Renal pelvis (tissue), 4 donors: ENCODE measurements around the gene DGKQ. TPM values are rescaled to one million over a fixed set of nuclear protein-coding genes. Genes with fewer than 3 reads are reported as not detected.
"Not testable (repeated sequence)": the region's sequence is repeated elsewhere in the genome, so short reads cannot be mapped to it uniquely, and the experiment has no call there.

Experiments
- DNase-seq: peaks from one replicate; pipeline ENCODE4 v3.0.0-alpha.2; 2013
- polyA plus RNA-seq, 3 donors: library from polyadenylated mRNA; unstranded; fragments of 120-200 nt; gene quantifications; one replicate each; pipeline ENCODE4 v1.2.1, GENCODE V29; 2013; ENCODE audit not compliant: insufficient read length in 3 of 3

The DGKQ gene
- polyA plus RNA-seq, 3 donors = 9.0 to 10.8 (median 9.1) TPM

DNA sequence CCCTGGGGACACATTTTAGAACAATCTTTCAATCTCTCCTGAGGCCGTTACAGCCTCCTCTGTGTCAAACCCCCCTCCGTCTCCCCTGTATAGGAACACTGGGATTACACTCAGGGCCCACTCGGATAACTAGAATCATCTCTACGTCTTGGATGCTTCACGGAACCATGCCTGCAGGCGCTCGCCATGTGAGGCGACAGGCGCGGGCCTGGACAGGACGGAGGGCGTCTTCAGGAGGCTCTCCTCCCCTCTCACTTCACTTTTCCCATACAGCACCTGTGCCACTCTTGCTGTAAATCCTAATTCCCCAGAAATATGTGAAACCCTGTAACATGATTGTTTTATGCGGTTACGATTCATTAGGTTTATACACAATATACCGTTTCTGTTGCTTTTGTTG is 9.4 kb upstream of the DGKQ start:
- DNase-seq = no peak

DNA sequence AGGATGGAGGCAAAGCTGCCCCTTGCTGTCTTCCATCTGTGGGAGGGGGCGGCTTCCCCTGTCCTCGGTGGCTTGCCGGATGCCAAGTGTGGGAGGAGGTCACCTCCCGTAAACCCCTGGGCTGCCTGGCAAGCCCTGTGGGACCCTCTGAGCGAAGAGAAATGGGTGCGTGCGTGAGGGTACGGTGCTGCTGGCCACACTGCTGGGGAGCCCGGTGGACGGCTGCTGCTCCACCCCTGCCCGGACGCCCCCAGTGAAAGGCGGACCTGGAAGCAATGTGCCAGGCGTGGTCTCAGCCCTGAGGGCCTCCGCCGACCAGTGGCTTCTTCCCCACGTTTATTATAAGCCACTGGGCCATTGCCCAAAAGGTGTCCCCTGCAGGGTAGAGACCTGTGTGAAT is 8.9 kb upstream of the DGKQ start:
- DNase-seq = no peak

DNA sequence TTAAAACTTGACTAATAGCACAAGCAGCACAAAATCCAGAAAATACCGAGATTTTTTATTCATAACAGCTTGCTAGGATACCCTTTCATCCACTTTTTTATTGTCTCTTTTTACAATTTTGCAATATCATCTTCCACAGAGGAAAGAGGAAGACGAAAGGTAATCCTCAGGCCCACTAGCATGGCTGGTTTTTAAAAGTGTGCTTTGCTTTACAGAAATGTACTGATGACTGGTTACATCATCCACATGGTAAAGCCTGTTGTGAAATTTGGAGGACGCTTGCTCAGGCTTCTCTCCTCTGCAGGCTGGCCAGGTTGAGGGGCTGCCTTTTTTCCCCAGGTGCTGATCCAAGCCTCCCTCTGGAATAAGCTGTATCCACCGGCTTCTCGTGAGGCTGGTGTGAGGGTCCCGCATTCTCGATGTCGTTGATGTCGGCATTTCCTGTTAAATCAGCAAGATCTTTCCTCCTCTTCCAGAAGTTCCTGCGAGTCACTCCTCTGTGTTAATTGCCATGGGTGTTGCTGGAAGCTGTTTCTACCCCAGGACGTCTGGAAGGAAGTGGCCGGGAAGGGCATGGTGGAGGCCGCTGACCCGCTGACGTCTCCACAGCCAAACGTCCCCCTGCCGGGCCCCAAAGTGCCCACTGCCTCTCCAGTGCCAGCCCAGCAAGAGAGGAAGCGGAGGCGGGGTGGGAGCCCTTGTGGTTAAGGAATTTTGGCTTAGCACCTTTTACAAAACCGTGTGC is 5.8 kb upstream of the DGKQ start:
- no peak for DNase-seq

DNA sequence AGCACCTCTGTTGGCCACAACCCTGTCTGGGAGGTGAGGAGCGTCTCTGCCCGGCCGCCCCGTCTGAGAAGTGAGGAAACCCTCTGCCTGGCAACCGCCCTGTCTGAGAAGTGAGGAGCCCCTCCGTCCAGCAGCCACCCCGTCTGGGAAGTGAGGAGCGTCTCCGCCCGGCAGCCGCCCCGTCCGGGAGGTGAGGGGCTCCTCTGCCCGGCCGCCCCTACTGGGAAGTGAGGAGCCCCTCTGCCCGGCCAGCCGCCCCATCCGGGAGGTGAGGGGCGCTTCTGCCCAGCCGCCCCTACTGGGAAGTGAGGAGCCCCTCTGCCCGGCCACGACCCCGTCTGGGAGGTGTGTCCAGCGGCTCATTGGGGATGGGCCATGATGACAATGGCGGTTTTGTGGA is 2.6 kb upstream of the DGKQ start:
- not testable (repeated sequence) for DNase-seq

DNA sequence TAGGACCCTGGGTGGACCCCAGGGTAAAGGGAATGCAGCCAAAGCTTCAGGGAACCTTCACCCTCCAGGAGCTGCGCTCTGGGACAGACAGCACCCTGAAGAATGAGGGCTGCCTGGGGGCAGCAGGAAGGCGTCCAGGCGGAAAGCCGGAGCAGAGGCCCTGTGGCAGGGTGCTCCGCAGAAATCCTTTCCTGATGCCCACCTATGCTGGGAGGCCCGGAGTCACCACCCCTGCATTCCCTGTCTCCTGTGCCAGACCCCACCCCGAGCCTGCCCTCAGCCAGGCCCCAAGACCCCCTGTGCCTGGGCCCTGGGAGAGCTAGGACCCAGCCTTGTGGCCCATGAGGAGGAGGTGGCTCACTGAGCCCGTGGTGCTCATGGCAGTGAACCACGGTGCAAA is 1.3 kb upstream of the DGKQ start:
- no peak for DNase-seq

DNA sequence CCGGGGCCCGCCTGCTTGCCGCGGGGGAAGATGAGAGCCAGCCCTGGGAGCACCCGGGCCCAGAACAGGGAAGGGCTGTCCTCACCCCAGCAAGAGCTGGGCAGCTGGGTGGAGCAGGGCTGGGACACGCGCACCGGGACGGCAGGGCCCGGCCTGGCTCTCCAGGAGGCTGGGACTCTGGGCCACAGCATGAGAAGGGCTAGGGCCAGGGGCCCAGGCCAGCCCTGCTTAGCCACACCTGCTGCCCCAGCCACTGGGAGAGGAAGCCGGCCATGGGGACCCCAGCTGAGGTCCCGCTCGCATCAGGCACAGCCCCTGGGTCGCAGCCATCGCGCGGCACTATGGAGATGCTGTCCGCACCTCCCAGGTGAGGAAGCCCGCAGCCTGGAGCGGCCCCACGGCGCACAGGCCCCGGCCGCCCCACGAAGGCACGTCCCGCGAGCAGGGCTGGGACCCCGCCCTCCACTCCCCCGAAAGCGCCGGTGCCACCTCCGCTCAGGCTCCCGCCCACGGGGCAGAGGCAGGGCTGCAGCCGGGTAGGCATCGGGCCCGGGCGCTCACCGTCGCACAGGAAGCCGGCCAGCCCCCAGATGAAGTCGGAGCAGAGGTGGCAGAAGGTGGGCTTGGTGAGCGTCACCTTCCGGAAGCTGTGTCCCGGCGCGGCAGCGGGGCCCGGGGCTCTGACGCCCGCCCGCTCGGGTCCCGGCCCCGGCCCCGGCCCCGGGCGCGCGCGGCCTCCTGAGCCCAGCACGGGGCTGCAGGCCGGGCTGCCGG is 531 bp downstream of the DGKQ start:
- no peak for DNase-seq

DNA sequence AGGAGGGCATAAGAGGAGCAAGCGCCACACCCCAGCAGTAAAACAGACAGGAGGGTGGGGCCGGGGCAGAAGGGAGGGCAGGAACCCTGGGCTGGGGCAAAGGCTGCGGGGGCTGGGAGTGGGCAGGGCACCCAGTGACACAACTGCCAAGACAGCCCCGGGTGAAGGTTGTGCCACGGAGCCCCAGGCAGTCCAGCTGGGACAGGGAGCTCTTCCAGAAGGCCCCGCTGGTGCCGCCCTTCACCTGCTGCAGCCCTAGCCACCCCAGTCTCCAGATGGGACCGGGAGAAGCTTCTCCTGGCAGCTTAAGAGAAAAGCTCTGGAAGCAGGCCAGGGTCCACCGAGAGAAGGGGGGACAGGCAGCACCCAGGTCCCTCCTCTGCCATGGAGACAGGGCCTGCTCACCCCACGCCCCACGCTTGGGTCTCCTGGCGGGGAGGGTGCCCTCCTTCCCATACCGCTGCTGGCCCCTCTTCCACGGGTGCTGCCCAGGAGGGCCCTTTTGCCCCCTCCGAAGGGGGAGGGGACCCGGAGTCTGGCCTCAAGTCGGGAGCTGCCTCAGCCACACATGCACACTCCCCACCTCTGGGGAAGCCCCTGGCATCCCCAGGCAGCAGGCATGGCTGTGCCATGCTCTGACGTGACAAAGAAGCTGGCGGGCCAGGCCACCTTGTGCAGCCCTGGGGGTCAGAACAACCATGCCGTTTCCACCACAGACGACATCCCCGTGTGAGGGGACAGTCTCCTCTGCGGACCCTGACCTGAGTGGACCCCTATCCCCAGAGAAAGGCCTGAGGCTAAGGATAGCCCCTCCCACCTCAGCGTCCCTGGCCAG is 1.5 kb downstream of the DGKQ start:
- DNase-seq = no peak

DNA sequence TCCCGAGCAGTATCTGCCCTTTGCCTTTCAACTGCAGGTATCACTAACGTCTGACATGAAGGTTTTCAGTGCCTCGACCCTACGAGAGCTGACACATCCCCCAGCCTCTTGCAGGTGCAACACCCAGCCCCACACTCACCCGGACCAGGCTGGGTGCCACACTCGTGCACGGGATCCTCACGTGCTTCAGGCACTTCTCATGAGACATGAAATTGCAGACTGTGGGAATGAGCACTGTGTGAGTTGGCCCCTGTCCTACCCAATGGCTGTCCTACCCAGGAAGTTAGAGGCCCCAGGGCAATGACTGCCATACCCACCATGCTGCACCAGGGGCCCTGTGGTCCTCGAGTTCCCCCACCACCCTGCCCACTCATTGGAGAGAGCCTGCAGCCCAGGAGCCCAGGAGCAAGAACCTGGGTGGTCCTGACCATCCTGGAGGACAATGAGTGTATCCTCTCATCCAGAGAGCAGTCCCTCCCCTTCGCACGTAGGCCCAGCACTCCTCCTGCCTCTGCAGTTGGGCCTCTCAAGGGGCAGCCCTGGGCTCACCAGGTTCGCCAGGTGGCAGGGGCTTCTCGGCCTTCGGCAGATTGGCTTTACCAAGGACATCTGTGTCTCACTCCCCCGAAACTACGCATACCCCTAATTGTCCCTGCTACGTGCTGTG is 2.4 kb downstream of the DGKQ start:
- no peak for DNase-seq

DNA sequence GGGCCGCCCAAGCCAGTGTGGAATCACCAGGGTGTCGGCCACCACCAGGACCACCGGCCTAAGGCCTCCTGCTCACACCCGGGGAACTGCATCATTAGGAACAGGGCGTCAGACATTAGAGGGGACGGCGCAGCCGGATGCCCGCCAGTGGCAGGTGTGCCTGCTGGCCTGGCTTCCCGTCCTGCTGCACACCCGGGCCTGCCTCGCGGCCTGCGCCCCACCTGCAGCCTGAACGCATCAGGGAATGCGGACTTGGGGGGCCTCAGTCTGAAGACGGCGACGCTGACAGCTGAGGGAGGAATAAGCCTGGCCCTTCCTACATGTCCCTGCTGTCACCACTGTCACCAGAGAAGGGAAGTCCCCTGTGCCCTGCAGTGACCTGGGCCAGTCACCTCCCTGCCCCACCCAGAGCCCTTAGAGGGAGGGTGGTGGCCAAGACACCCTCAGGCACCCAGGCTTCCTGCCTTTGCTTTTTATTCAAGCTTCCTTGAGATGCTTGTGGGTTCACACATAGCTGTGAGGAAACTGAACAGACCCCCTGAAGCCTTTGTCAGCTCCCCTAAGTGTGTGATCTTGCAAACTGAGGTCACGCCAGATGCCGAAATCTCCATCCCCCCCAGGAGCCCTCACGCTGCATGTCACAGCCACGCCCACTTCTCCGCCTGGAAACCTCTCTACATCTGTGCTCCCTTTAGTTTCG is 3.2 kb downstream of the DGKQ start:
- DNase-seq = no peak

DNA sequence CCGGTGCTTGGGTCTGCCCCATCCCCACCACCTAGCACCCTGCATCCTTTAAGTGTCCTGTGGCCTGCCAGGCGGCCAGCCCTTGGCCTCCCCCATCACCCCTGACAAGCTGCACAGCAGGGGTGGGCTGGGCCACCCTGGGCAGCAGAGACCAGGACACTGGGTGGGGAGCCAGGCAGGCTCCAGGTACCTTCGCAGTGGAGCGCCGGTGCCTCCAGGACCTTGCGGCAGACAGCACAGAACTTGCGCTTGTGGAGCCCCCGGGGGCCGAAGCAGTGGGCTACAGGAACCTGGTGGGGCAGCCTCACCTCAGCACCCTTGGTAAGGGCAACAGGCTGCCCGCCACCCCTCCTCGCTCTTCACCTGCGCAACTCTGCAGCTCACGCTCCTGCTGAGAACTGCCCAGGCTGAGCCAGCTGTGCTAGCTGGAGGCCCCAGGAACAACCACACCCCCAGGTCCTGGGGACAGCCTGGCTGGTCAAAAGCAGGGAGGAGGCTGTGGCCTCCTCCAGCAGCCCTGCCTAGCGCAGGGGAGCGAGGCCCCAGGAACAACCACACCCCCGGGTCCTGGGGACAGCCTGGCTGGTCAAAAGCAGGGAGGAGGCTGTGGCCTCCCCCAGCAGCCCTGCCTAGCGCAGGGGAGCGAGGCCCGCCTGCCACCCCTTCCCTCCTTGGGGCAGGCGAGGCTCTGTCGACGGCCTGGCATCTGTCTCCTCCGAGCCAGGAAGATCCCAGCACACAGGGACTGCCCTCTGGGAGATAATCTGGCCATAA is 4.6 kb downstream of the DGKQ start:
- DNase-seq = no peak

DNA sequence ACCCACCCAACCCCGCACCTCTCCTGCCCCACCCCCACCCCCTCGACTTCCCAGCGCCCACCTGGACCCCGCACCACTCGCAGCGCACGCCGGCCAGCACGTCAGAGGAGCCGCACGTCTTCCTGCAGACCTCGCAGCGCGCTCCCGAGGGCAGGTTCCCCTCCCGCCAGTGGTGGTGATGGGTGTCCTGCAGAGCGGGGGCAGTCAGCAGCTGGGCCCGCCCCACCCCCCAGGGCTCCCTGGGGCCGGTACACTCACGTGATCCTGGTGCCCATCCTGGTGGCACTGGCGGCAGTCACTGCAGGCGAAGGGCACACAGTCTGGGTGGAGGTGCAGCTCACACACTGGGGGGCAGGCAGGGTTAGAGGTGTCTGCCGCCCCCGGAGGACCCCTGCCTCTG is 5.1 kb downstream of the DGKQ start:
- DNase-seq = no peak

DNA sequence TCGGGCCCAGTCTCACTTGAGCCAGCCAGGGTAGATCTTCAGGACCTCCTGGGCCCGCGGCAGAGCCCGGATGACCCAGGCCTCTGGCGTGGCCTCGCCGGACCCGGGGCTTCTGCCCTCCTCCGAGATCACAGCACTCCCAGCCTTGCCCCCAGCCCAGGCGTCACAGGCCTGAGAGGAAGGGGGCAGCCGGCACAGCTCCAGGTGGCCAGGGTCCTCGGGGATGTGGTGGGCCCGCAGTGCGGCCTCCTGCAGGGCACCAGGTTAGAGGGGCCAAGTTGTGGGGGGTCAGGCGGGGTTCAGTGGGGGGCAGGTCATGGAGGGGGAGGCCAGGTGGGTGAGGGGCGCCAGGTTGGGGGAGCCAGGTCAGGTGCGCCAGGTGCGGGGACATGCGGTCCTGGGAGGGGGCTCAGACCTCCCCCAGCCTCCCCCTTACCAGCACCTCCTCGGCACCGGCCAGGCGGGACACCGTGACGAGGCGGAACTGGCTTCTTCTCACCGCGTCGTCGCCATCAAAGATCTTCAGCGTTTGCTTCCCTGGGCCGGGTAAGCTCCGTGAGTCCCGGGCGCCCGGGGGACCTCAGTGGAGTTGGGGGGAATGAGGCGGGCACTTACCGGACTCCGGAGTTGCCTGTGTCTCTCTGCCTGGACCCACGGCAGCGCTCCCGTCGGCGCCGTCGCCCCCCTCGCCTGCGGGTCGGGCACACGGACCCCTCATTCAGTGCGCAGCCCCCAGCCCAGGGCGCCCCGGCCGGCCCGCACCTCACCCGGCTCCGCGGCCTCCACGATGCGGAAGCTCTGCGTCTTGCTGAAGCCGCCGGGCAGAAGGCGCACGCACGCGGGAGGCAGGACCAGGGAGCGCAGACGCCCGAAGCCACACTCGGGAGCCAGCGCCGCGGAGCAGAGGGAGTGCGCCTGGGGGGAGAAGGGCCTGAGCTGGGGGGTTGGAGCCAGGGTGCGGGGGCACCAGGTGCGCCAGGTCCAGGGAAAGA is 6.0 kb downstream of the DGKQ start:
- no peak for DNase-seq

DNA sequence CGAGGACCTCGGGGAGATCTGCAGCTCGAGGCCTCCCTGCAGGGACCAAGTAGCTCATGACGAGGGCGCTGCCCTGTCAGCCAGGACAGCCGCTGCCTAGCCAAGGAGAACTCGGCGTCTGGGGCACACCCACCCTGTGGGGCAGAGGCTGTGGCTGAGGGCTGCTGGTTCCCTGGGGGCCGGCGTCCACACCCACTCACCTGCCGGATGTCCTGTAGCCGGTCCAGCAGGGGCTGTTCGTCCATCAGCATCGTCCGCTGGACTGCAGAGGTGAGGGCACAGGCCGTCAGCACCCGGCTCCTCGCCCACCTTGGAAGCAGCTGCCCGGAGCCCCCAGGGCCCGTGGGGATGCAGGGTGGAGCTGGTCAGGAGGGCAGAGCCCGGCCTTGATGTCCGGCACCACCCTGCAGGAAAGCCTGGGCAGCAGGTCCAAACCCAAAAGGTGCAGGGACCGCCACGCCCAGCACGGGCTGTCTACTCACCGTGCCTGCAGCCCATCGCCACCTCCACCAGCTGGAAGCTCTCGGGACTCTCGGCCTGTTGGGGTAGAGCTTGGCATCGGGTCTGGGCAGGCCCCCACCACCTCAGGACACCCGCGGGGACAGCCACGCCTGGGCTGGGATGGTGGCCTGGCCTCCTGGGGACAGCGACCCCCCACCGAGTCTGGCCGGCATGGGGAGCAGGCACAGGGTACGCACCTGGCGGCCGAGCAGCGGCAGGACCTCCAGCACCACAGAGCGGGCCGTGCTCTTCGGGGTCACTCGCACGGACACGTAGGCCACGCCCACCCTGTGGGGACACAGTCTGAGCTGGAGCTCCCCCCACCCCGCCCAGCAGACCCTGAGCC is 6.9 kb downstream of the DGKQ start:
- DNase-seq = no peak

DNA sequence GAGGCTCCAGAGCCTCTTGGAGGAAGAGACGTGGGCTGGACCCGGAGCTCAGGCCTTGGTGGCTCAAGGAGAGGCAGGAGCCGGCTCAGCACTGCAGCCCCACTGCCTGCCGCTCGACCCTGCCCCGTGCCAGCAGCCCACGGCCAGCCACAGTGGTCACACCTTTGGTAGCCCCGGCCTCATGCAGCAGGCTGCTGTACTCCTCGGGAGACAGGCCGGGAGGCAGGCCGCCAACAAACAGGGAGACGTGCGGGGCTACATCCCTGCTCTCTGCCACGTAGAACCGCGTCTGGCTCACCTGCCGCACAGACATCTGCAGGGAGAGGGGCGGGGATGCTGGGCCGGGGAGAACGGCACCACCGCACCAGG is 7.6 kb downstream of the DGKQ start:
- no peak for DNase-seq

DNA sequence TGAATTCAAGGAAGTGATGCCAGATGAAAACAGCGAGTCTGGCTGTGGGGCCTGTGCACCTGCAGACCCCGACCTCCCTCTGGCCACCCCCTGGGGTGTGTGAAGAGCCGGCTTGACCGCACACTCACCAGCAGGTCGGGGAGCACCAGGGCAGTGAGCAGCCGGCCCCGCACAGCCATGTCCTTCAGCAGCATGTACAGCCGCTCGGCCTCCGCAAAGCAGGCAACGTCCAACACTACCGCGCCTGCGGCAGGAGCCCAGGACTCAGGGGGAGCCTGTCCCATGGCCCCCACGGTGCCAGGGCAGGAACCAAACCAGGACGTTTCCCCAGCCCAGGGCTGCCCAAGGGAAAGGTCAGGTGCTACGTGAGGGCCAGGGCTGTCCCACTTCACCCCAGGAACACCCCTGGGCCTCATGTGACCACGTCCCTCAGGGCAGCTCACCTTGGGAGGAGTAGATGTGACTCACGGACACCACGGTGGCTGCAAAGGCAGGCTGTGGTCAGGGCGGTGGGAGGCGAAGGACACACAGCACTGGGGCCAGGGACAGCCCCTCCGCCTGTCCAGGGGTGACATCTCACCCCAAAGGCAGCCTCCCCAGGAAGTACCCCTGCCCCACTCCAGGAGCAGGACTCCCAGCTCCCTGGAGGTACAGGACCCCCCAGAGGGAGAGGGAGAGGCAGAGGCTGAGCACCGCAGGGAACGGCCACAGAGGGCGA is 8.2 kb downstream of the DGKQ start:
- no peak for DNase-seq

DNA sequence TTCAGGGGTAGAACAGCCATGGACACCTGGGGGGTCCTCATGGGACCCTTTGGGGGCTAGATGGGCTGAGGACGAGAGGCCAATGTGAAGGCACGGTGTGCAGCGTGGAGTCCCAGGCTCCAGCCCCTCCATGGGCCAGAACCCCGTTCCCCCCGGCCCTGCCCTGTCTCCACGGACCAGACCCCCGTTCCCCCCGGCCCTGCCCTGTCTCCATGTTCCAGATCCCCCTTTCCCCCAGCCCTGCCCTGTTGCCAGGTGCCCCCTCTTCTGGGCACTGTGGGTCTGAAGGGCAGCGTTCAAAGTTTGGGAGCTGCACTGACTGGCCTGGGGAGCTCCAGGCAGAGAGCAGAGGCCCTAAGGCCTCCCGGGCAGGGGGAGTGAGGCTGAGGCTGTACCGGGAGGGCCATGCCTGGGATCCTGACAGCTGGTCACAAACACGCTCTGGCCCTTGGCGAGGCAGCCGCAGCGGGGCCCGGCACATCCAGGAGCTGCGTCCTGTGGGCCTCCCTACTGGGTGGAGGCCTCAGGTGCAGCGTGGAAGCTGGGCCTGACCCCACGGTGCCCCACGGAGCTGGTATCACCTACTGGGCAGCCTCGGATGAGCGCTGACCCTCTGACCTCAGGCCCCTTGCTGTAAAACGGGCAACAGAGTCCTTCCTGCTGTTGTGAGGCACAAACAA is 8.9 kb downstream of the DGKQ start:
- DNase-seq = no peak
